22Rv1 (cell line): ENCODE measurements around the gene ASB5.

Experiments used
- ZFX ChIP-seq: fragments of 450-650 bp; IDR thresholded peaks from 2 replicates; pipeline ENCODE4 v1.6.1; 2017; ENCODE audit warnings: antibody characterized with exemption, borderline replicate concordance
- TF ChIP-seq, protein P1 (sequence below): fragments of 450-650 bp; IDR thresholded peaks from 2 replicates; pipeline ENCODE4 v1.5.1; 2017; ENCODE audit warnings: mild to moderate bottlenecking

DNA sequence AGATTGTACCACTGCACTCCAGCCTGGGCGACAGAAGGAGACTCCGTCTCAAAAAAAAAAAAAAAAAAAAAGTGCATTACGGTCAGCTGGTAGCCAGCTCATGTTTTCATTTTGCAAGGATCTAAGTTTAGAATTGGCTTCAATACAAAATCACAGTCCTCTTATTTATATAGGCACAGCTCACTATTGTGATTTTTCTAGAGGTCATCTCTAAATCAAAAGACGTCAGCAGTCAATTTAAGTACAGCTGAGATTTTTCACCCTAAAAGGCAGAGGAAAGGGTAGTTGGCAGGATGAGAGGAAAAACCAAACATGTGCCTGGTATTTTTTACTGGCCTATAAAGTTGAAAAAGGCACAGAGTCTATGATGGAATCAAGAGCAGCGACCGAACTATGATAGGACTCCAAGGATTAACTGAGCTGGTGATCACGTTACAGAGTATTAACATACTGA, 30.8 kb downstream of the ASB5 start:
- TF ChIP-seq, protein P1, sequence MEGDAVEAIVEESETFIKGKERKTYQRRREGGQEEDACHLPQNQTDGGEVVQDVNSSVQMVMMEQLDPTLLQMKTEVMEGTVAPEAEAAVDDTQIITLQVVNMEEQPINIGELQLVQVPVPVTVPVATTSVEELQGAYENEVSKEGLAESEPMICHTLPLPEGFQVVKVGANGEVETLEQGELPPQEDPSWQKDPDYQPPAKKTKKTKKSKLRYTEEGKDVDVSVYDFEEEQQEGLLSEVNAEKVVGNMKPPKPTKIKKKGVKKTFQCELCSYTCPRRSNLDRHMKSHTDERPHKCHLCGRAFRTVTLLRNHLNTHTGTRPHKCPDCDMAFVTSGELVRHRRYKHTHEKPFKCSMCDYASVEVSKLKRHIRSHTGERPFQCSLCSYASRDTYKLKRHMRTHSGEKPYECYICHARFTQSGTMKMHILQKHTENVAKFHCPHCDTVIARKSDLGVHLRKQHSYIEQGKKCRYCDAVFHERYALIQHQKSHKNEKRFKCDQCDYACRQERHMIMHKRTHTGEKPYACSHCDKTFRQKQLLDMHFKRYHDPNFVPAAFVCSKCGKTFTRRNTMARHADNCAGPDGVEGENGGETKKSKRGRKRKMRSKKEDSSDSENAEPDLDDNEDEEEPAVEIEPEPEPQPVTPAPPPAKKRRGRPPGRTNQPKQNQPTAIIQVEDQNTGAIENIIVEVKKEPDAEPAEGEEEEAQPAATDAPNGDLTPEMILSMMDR = no peak
- TF ChIP-seq ZFX = no peak
